Measurements from ENCODE around the gene FBXW5.

The FBXW5 gene, protein sequence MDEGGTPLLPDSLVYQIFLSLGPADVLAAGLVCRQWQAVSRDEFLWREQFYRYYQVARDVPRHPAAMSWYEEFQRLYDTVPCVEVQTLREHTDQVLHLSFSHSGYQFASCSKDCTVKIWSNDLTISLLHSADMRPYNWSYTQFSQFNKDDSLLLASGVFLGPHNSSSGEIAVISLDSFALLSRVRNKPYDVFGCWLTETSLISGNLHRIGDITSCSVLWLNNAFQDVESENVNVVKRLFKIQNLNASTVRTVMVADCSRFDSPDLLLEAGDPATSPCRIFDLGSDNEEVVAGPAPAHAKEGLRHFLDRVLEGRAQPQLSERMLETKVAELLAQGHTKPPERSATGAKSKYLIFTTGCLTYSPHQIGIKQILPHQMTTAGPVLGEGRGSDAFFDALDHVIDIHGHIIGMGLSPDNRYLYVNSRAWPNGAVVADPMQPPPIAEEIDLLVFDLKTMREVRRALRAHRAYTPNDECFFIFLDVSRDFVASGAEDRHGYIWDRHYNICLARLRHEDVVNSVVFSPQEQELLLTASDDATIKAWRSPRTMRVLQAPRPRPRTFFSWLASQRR

DNA sequence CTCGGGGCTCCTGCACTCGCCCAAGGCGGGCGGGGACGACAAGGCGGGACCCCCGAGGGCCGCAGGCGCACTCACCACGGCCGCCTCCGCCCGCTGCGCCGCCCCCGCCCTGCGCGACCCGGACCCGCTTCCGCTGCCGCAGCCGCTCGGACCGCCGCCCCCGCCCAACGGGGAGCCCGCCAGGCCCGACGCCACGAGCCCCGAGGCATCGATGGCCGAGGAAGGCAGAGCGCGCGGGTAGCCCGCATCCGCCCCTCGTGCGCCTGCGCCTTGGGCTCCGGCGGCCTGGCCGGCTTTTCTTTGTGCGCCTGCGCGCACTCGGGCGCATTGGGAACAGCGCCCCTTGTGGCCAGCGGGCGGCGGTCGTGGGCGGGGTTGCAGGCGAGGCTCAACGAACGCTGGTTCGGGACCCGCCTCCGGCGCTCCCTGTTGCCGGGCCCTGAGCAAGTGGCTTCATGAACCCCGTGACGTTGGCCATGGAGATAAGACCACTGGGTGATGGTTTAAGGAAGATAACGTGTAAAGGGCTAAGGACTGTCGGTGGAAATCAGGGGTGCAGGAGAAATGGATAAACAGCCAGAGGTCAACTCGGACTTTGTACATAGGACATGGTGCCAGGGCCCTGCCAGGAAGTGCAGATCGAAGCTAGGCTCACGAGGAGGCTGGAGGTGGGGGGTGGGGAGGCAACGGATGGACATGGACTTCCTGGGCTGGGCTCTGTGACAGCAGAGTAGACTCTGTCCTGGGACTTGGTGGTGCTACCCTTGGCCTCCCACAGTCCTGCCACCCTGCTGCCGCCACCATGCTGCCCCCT is at the start of gene FBXW5, which contains the start of gene C8G:
TSS of gene FBXW5 (minus strand) at position 220 of the 814 bp plus-strand sequence. CDS start 655 bp downstream, outside the sequence.
TSS of gene C8G (plus strand) at position 725 of the 814 bp plus-strand sequence. CDS start at position 803, 78 bp downstream.
- peak; percentile 97 for DNase-seq

DNA sequence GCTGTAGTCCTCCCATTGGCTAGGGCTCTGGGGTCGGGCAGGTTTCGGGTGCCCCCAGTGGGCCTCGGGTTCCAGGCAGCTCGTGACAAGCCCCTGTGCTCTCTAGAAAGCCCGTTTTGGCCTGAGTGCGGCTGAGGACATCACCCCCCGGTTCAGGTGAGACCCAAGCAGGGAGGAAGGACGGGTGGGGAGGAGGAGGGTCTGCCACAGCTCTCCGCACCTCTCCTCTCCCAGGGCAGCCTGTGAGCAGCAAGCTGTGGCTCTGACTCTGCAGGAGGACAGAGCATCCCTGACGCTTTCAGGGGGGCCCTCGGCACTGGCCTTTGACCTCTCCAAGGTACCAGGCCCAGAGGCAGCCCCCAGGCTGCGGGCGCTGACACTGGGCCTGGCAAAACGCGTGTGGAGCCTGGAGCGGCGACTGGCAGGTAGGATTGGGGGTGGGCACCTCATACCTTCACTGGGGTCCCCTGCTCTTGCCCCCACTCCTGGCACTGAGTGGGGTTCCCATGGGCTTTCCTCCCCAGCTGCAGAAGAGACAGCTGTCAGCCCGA is 48.4 kb upstream of the FBXW5 start:
- DNase-seq: no peak

DNA sequence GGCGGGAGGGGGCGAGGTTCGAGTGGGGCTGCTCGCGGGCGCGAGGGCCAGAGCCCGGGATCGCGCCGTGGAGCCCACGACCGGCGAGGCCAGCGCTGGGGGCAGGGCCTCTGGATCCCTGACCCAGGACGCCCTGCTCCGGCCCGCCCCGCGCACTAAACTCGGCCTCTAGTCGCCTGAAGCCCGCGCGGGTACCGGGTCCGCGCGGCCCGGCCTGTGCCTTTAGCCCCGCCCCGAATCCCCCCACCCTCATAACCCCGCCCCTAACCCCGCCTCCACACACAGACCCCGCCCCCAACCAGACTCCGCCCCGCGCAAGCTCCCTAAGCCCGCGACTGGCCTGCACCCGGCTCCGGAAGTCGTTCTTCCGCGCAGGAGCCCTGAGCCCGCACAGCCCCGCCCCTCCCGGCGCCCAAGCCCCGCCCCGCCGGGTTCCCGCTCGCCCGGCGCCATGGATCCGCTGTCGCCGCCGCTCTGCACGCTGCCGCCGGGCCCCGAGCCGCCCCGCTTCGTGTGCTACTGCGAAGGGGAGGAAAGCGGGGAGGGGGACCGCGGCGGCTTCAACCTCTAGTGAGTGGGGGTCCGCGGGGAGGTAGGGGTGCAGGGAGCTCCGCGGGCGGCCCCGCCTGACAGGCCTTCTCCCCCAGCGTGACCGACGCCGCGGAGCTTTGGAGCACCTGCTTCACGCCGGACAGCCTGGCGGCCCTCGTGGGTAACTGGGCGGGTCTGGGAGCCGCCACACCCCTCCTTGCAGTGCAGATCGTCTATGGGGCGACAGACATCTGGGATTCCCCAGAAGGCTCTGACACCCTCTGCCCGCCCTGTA is 47.7 kb upstream of the FBXW5 start, which contains the start of gene PAXX:
TSS of gene PAXX (plus strand) at position 430 of the 826 bp plus-strand sequence. CDS start at position 452, 22 bp downstream.
- peak; percentile 97 for DNase-seq

DNA sequence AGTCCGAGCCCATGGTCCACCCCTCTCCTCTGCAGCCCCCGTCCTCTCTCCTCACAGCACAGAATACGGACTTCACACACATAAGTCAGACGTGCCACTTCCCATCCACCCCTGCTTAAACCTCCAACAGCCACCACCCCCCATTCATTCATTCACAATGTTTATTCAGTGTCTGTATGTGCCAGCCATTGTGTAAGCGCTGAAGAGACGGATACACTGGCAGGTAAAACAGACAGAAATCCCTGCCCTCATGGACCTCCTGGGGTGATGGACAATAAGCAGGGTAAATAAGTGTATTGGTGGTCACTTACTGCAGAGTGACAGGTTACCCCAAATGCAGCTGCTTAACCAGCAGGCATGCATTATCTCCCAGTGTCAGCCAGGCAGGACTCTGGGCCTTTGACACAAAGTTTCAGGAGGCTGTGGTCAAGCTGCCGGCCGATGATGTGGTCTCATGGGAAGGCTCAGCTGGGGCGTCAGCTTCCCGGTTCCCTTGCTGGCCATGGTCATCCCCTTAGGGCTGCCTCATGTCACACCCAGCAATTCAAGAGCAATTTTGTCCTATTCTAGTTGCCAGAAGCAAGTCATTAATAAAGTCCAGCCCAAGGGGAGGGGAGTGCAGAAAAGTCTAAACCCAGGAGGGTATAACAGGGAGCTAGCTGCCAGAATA is 45.8 kb upstream of the FBXW5 start:
- no peak for DNase-seq

DNA sequence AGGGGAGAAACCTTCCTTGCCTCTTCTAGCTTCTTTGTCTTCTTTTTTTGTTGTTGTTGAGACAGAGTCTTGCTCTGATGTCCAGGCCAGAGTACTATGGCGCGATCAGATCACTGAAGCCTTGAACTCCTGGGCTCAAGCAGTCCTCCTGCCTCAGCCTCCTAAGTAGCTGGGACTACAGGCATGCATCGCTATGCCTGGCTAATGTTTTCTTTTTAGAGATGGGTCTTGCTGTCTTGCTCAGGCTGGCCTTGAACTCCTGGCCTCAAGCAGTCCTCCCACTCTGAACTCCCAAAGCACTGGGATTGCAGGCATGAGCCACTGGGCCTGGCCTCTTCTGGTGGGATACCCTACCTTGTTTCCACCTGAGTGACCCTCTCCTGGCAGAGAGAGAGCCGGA is 44.3 kb upstream of the FBXW5 start:
- no peak for DNase-seq

DNA sequence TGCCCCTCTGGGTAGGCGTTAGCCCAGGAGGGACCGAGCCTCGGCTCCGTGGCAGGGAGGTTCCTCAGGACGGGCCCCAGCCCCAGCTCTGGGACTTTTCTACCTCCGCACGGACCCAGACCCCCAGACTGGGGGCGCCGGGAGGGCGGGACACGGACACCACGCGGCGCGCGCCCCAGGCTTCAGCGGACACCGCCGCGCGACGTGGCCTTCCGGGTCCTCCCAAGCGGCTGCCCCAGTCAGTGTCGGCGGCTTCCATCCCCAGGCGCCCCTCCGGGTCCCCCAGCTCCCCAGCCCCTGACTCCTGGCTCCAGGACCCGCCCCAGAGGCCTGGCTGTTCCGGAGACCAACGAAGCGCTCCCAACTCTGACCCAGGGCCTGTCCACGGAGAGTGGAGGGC is 41.3 kb upstream of the FBXW5 start:
- no peak for DNase-seq

DNA sequence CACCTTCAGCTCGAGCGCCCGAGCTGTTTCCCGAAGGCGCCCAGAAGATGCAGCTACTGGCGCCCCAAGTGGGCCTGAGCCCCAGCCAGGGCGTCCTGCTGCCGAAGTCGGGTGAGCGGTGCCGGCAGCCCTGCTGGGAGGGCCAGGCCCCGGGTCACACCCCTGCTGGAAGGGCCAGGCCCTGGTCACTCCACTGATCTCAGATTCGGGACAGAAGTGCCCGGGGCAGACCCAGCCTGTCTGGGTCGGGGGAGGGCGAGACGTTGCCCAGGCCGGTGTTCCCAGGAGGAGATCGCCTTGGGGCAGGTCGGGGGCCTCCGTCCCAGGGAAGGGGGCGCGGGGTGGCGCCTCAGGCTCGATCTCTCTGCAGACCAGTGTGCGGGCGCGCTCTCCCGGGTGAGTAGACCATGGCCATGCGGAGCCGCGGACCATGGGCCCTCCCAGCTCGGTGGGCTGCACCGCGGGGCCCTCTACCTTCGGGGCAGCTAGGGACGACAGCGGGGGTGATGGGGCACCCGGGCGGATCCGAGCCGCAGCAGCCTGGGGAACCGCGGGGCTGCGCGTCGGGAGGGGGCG is 40.6 kb upstream of the FBXW5 start:
- DNase-seq: no peak

DNA sequence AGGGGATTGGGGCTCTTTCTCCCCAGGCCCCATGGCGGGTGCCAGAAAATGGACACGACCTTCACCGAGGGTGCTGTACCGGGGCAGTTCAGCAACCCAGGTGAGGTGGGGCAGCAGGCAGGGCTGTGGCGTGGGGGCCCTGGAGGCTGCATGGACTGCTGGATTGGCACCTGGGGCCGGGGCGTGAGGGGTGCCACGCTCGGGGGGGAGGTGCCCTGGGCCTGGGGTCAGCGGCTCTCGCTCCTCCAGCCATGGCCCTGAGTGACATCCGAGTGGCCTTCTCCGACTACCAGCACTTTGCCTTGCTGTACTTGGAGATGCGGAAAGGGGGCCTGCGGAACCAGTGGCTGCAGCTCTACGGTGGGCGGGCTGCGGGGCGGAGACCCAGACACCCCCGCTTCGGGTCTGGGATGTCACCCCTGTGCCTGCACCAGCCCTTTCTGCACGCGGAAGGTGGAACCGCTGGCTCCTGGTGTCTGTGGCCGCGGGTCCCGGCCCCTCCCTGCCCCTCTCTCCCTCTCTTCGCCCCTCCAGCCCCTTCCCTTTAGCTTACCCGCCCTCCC is 40.0 kb upstream of the FBXW5 start:
- DNase-seq: no peak

DNA sequence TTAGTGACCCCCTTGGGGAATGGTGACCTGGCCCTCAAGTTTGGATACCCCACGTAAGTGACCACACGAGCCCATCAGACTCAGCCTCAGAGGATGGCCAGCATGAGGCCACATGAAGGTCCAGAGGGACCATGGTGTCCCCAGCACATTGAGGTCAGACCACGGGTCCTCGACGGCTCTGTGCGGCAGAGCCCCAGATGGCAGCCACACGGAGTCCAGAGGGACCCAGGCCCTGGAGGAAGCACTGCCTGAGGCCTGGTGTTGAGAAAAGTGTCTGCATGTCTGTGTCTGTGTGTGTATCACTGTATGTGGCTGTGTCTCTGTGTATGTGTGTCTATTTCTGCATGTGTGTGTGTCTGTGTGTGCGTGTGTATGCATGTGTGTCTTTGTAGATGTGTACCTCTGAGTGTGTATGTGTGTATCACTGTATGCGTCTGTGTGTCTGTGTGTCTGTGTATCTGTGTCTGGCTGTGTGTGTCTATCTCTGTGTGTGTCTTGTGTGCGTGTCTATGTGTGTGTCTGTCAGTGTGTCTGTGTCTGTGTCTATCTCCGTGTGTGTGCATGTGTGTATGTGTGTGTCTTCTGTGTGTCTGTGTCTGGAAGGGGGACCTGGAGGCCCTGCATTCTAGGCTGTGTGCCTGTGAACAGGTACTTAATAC is 39.2 kb upstream of the FBXW5 start:
- DNase-seq: no peak

DNA sequence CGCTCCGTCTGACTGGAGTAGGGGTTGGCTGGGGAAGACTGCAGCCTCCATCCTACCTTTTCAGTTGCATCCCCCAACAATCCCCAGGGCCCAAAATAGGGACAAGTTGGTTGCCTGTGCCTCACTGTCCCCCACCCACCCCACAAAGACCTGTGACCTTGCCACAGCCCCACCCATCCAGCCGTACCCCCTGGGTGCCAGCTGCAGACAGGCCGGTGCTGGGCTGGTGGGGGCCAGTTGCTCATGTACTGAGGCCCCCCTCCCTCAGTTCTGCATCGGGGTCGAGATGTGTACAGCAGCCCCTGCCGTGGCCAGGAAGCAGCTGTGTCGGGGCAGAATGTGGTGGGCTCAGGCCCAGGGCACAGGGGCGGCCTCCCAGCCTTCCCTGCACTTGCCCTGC is 38.6 kb upstream of the FBXW5 start:
- DNase-seq: no peak

DNA sequence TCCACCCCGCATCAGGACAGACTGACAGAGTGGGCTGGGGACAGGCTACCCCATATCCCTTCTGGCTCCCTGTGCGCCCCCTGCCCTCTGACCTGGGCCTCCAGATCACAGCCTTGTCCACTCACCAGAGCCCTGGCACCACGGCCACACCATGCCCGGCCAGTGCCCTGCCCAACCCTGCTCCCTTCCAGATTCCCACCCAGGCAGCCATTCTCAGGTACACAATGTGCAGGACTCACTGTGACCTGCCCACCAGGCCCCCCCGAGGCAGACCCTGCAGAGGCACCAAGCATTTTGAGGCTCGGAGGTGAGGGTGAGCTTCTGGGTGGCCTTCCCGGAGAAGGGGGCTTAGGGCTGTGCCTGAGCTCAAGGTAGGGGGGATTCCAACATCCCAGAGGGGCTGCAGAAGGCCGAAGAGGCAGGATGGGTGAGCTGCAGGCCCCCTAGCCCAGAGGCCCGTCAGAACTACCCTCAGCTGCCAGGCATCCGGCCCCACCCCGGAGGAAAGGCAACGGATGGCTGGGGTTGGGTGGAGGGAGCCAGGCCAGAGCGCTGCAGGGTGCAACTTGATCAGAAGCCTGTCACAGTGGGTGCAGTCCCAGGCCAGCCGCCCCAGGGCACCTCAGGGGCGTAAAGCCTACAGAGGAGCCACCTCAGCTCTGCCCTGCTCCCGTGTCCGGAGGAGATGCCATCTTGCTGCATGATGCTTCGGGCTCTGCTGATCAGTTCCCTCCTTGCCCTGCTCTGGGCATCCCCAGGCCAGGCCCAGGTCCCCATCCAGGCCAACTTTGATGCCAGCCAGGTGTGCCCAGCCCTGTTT is 37.9 kb upstream of the FBXW5 start, which contains the start of gene LCNL1:
TSS of gene LCNL1 (plus strand) at position 762 of the 820 bp plus-strand sequence. CDS start 594 bp downstream, outside the sequence.
- DNase-seq: no peak

DNA sequence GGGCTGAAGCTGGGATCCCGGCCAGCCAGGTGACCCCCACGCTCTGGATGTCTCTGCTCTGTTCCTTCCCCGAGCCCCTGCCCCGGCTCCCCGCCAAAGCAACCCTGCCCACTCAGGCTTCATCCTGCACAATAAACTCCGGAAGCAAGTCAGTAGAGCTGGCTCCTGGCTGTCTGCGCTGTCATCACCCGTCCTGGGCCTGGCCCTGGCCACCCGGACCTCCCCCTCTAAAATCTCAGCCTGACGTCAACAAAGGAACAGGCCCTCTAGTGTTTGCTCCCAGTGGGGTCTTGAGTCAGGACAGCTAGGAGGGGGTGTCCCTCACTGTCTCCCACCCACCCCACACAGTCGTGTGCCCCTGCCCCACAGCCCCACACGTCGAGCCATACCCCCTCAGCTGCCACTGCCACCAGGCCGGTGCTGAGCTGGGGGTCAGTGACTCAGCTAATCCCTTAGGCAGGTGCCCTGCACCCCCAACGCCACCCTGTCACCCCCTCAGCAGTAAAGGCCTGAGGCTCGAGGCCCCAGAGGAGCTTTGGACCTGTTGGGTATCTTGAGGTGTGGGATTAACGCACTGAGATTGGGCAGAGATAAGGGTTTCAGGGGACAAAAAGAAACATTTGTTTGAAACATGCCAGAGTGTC is 37.2 kb upstream of the FBXW5 start:
- DNase-seq: no peak

DNA sequence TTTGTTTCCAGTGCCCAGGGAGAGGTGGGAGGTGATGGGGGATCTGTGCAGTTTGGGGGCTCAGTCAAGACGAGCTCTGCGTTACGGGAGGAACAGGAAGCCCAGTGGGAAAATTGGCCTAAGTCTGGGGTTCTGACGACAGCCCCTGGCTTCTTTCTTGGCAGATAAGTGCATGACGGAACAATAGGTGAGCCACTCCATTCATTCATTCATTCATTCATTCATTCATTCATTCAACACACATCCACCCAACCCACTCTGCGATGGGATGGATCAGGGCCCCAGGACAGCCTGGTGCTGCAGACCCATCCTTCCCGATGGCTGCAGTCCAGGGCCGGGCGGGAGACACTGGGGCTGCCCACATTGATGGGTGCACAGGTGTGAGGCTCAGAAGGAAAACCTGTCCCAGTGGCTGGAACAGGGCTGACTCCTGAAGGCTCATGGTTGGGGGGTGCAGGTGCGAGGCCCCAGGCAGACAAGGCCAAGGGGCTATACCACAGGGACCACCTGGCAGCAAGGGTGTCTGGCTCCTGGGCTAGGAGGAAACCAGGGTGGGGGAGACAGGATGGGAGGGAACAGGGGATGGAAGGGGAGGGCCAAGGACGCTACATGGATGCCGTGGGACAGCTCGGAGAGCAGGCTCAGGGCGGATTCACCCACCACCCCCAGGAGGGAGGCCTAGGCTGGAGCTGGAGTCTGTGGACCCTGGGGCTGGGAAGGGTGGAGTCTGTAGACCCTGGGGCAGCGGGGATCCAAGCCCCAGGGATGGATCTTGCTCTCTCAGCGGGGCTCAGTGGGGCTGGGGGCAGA is 36.3 kb upstream of the FBXW5 start:
- no peak for DNase-seq

DNA sequence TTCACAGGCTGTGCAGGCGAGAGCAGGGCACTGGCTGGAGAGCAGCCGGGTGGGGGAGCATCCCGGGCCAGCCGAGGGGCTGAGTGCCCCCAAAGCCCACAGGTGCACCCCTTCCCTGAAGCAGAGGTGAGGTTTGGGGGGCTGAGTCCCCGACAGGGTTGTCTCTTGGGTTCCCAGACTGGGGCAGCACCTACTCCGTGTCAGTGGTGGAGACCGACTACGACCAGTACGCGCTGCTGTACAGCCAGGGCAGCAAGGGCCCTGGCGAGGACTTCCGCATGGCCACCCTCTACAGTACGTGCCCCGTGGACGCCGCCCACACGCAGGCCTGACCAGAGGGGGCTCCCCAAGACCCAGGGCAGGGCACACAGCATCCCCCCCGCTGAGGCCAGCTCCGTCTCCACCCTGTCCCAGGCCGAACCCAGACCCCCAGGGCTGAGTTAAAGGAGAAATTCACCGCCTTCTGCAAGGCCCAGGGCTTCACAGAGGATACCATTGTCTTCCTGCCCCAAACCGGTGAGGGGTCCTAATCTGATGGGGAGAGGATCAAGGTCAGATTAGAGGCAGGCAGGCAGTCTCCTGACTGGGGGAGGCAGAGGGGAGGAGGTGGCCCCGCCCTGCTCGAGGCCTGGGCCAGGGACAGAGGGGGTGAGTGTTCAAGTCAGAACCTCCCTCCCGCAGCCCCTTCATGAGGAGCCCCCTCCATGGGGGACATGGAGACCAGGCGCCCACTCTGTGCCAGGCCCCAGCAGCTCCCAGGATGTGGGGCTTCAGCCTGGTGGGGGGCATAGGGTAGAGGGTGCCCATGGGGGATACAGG is 35.4 kb upstream of the FBXW5 start:
- DNase-seq: no peak

DNA sequence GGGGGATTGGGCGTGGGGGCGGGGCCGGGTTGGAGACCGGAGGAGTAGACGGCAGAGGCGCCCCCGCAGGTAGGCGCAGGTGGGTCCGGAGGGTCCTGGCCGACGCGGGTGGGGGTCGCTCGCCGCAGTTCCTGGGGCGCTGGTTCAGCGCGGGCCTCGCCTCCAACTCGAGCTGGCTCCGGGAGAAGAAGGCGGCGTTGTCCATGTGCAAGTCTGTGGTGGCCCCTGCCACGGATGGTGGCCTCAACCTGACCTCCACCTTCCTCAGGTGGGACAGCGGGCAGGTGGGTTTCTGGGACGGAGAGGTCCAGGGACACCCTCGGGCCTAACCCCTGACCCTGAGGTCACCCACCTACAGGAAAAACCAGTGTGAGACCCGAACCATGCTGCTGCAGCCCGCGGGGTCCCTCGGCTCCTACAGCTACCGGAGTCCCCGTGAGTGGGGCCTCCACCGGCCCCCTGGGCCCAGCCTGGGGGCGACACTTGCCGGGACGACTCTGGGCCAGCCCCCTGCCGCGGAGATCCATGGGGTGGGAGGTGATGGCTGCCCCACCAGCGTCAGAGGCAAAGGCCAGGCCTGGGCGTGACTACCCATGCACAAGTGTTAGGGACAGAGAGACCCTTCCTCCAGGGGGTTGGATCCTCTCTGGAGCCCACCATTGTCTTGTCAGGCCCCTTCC is 34.5 kb upstream of the FBXW5 start:
- DNase-seq: no peak
